HepG2 (cell line): ENCODE measurements around the gene CA10. TPM values are rescaled to one million over a fixed set of nuclear protein-coding genes. Genes with fewer than 3 reads are reported as not detected.

ENCODE experiments used
- ATAC-seq: fragments of 200-7000 bp; cut with Tn5 transposase; 3 replicates; pipeline ENCODE4 v1.9.1; 2020; ENCODE audit warnings: mild to moderate bottlenecking, moderate library complexity
- BruUV-seq: library from RNA; stranded (reverse); fragments of 400-500 nt; replicated peaks from 2 replicates; lab custom pipeline; 2021; lab: Mats Ljungman, UMichigan
- CTCF ChIA-PET: fragments of 300-600 bp; formaldehyde crosslinking; extraction: SDS; loops from one replicate; lab custom pipeline; 2021; ENCODE audit warnings: low total read pairs, inconsistent platforms, low intra/inter-chr PET ratio; lab: Yijun Ruan, JAX
- POLR2A ChIA-PET: fragments of 350-600 bp; sonication (Branson Sonifier 250); formaldehyde crosslinking; loops from one replicate; lab custom pipeline; 2020; ENCODE audit warnings: antibody characterized with exemption, inconsistent platforms; lab: Yijun Ruan, JAX
- DNase-seq: peaks from one replicate; pipeline ENCODE4 v3.0.0-alpha.2; 2015; ENCODE audit warnings: low spot score
- FAIRE-seq: peaks from 3 replicates; lab custom pipeline; 2011; peaks lifted over from hg19 to GRCh38; lab: Jason Lieb, UNC
- H2AFZ ChIP-seq: one replicate; pipeline ENCODE4 v1.6.1; 2011; ENCODE audit warnings: low read length, inconsistent platforms
- H3K27ac ChIP-seq: fragments of 300-600 bp; 3 replicates; pipeline ENCODE4 v1.8.0; 2011; ENCODE audit warnings: mixed run types, mild to moderate bottlenecking, mixed read lengths, low read length, inconsistent platforms; ENCODE audit not compliant: insufficient read depth; ENCODE audit errors: extremely low read length
- H3K27me3 ChIP-seq, 2 experiments: fragments of 200-600 bp in 1 of 2; 2 replicates in 1 of 2; 3 replicates in 1 of 2; pipeline versions ENCODE4 v1.6.0 to v1.8.0; 2011; ENCODE audit warnings: low read length in 2 of 2, mild to moderate bottlenecking in 2 of 2, moderate library complexity in 2 of 2, inconsistent platforms in 1 of 2; ENCODE audit not compliant: insufficient read depth in 2 of 2, control insufficient read depth in 1 of 2
- H3K36me3 ChIP-seq, 2 experiments: fragments of 200-600 bp in 1 of 2; replicated peaks in 1 of 2; 2 replicates in 1 of 2; 3 replicates in 1 of 2; pipeline versions ENCODE4 v1.5.1 to v1.8.0; 2011; ENCODE audit warnings: low read length in 2 of 2, inconsistent platforms in 1 of 2; ENCODE audit not compliant: insufficient read depth in 2 of 2, control insufficient read depth in 1 of 2
- H3K4me1 ChIP-seq: 2 replicates; pipeline ENCODE4 v1.5.1; 2012; ENCODE audit warnings: low read length, inconsistent platforms; ENCODE audit not compliant: insufficient read depth
- H3K4me2 ChIP-seq: 2 replicates; pipeline ENCODE4 v1.6.0; 2011; ENCODE audit warnings: low read depth, low read length, inconsistent platforms
- H3K4me3 ChIP-seq, 3 experiments: fragments of 200-600 bp in 1 of 3; sonication (generic), shearing (Covaris generic) in 1 of 3; replicated peaks in 1 of 3; 2 replicates each; pipeline ENCODE4 v1.5.1; 2011 to 2016; ENCODE audit warnings: low read length in 3 of 3, inconsistent platforms in 2 of 3, low read depth in 2 of 3, mild to moderate bottlenecking in 2 of 3, control low read depth in 1 of 3, mixed read lengths in 1 of 3; ENCODE audit not compliant: insufficient read depth in 1 of 3
- H3K79me2 ChIP-seq: one replicate; pipeline ENCODE4 v1.6.1; 2011; ENCODE audit warnings: low read length, inconsistent platforms; ENCODE audit not compliant: insufficient read depth
- H3K9ac ChIP-seq: 2 replicates; pipeline ENCODE4 v1.6.0; 2011; ENCODE audit warnings: mild to moderate bottlenecking, low read depth, low read length, inconsistent platforms; ENCODE audit not compliant: insufficient read depth
- H3K9me3 ChIP-seq: 2 replicates; pipeline ENCODE4 v1.5.1; 2012; ENCODE audit warnings: mild to moderate bottlenecking, low read length
- H4K20me1 ChIP-seq: 2 replicates; pipeline ENCODE4 v1.6.0; 2011; ENCODE audit warnings: inconsistent platforms, mild to moderate bottlenecking, low read length, moderate library complexity; ENCODE audit not compliant: insufficient read depth
- BCLAF1 ChIP-seq: fragments of 450-650 bp; IDR thresholded peaks from 2 replicates; pipeline ENCODE4 v1.6.1; 2017; ENCODE audit warnings: mild to moderate bottlenecking
- IRF2 ChIP-seq: IDR thresholded peaks from 2 replicates; pipeline ENCODE4 v1.6.1; 2018; ENCODE audit warnings: missing genetic modification reagents, missing compliant biosample characterization
- NFIB ChIP-seq: sonication (generic); formaldehyde crosslinking; IDR thresholded peaks from 2 replicates; pipeline ENCODE4 v1.9.0; 2021; ENCODE audit warnings: missing genetic modification reagents, mild to moderate bottlenecking, borderline replicate concordance
- SKIL ChIP-seq: sonication (generic); formaldehyde crosslinking; IDR thresholded peaks from 2 replicates; pipeline ENCODE4 v1.8.0; 2022; ENCODE audit warnings: missing genetic modification reagents, mild to moderate bottlenecking, moderate library complexity, borderline replicate concordance
- SSRP1 ChIP-seq: IDR thresholded peaks from 2 replicates; pipeline ENCODE4 v1.6.1; 2016; ENCODE audit warnings: control low read depth
- TARDBP ChIP-seq: sonication (generic); formaldehyde crosslinking; IDR thresholded peaks from 2 replicates; pipeline ENCODE4 v1.8.0; 2022; ENCODE audit warnings: mild to moderate bottlenecking, missing genetic modification reagents
- THAP7 ChIP-seq: sonication (generic); formaldehyde crosslinking; IDR thresholded peaks from 2 replicates; pipeline ENCODE4 v1.8.1; 2023; ENCODE audit warnings: mild to moderate bottlenecking, missing genetic modification reagents
- XBP1 ChIP-seq: sonication (generic); formaldehyde crosslinking; IDR thresholded peaks from 2 replicates; pipeline ENCODE4 v1.5.0; 2020; ENCODE audit warnings: missing genetic modification reagents
- ZNF703 ChIP-seq: sonication (generic); formaldehyde crosslinking; IDR thresholded peaks from 2 replicates; pipeline ENCODE4 v1.5.1; 2020; ENCODE audit warnings: missing genetic modification reagents, mild to moderate bottlenecking, moderate library complexity, borderline replicate concordance
- ZNF772 ChIP-seq: sonication (generic); formaldehyde crosslinking; IDR thresholded peaks from 2 replicates; pipeline ENCODE4 v1.5.0; 2020; ENCODE audit warnings: mild to moderate bottlenecking, missing genetic modification reagents
- ZNF781 ChIP-seq: sonication (generic); formaldehyde crosslinking; IDR thresholded peaks from 2 replicates; pipeline ENCODE4 v1.5.1; 2020; ENCODE audit warnings: borderline replicate concordance, mild to moderate bottlenecking, missing genetic modification reagents; ENCODE audit errors: not compliant biosample characterization
- ZNF850 ChIP-seq: sonication (generic); formaldehyde crosslinking; conservative IDR thresholded peaks from 2 replicates; pipeline ENCODE4 v1.9.0; 2021; ENCODE audit warnings: mild to moderate bottlenecking, missing genetic modification reagents
- WGBS: methylation state at CpG from one replicate; pipeline ENCODE4 v1.1.6; 2017; ENCODE audit warnings: low lambda C conversion rate; 5-methylcytosine and 5-hydroxymethylcytosine counted together
- in situ Hi-C: cut with HindIII; loops from 2 replicates; pipeline ENCODE4 v1.10.0; 2017; ENCODE audit warnings: low pct_unique_long_range_greater_than_20kb; ENCODE audit not compliant: extremely low pct_ligation_motif_present
- intact Hi-C: fragments of 100-400 bp; cut with micrococcal nuclease; formaldehyde crosslinking; loops from one replicate; pipeline ENCODE4 v1.10.0; 2022; ENCODE audit not compliant: unreplicated experiment
- polyA plus RNA-seq, 8 experiments: library from polyadenylated mRNA; depleted of rRNA in 3 of 8; stranded (reverse) in 7 of 8; unstranded in 1 of 8; fragments of >200 nt; fragmentation: Illumina TruSeq in 4 of 8; extraction: Trizol in 4 of 8; gene quantifications; 2 replicates each; pipeline versions ENCODE4 v1.2.1 to v1.2.3, GENCODE V29; 2011 to 2016; ENCODE audit warnings: low read depth in 4 of 8, missing spikeins in 1 of 8, mixed read lengths in 1 of 8; ENCODE audit not compliant: insufficient read depth in 1 of 8
- total RNA-seq, 5 experiments: library from RNA; depleted of rRNA; stranded (reverse); fragments of >200 nt; fragmentation: Illumina TruSeq; extraction: Trizol; gene quantifications; 2 replicates each; pipeline ENCODE4 v1.2.3, GENCODE V29; 2016; ENCODE audit warnings: low read depth in 1 of 5
- TF ChIP-seq, protein P1 (sequence below): sonication (generic); formaldehyde crosslinking; IDR thresholded peaks from 2 replicates; pipeline ENCODE4 v1.4.0; 2020; ENCODE audit warnings: low read depth, mild to moderate bottlenecking, missing genetic modification reagents
- TF ChIP-seq, protein P2 (sequence below): IDR thresholded peaks from 2 replicates; pipeline ENCODE4 v1.6.1; 2016; ENCODE audit warnings: missing genetic modification reagents, missing compliant biosample characterization
- TF ChIP-seq, protein P3 (sequence below): conservative IDR thresholded peaks from 2 replicates; pipeline ENCODE4 v1.6.1; 2018; ENCODE audit warnings: missing genetic modification reagents

CA10 gene
- total and polyA plus RNA-seq, 2 of the 13 experiments (the other 11 are each of a cell fraction or from before 2014, with no cell fraction given): not detected

GRCh38 chr17:51646539-51646938 lies 512.0 kb downstream of the CA10 start:
- H4K20me1 ChIP-seq: no peaks in the 10 kb centered on the region
- H3K27ac ChIP-seq: no peak overlapping the region
- ATAC-seq (no peak; the same call in 2 of the 3 replicates), FAIRE-seq (no peak), DNase-seq (no peak)
- H3K4me2 ChIP-seq: no peak overlapping the region
- no peaks in the 10 kb centered on the region for H3K79me2 ChIP-seq
- no peak overlapping the region for H3K4me3 ChIP-seq
- no peak overlapping the region for H3K9ac ChIP-seq
- CTCF ChIA-PET: no interaction called here
- in situ Hi-C loops: no loop called here
- intact Hi-C loops: no loop called here
- H3K36me3 ChIP-seq: no peaks in the 10 kb centered on the region
- H3K4me1 ChIP-seq: no peaks in the 10 kb centered on the region
- POLR2A ChIA-PET: no interaction called here
- no peak overlapping the region for H2AFZ ChIP-seq
- BruUV-seq: no TSS peak
- peaks cover 0 to 3% of the 10 kb centered on the region in 2 experiments; a peak in 1 of 5 replicates for H3K27me3 ChIP-seq
- WGBS: 57% methylated on average over 3 of the region's 4 CpGs
- no peaks in the 10 kb centered on the region for H3K9me3 ChIP-seq
- TF ChIP-seq ZNF772 (CRISPR knock-in tag) (no peak), ZNF850 (CRISPR knock-in tag) (no peak), XBP1 (no peak), BCLAF1 (no peak), NFIB (CRISPR knock-in tag) (no peak), SSRP1 (CRISPR knock-in tag) (no peak), IRF2 (no peak), TARDBP (no peak), ZNF703 (CRISPR knock-in tag) (no peak), THAP7 (CRISPR knock-in tag) (no peak), ZNF781 (CRISPR knock-in tag) (no peak), SKIL (CRISPR knock-in tag) (no peak)
- TF ChIP-seq, protein P1, sequence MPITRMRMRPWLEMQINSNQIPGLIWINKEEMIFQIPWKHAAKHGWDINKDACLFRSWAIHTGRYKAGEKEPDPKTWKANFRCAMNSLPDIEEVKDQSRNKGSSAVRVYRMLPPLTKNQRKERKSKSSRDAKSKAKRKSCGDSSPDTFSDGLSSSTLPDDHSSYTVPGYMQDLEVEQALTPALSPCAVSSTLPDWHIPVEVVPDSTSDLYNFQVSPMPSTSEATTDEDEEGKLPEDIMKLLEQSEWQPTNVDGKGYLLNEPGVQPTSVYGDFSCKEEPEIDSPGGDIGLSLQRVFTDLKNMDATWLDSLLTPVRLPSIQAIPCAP: no peak
- TF ChIP-seq, protein P2, sequence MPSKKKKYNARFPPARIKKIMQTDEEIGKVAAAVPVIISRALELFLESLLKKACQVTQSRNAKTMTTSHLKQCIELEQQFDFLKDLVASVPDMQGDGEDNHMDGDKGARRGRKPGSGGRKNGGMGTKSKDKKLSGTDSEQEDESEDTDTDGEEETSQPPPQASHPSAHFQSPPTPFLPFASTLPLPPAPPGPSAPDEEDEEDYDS: no peak
- TF ChIP-seq, protein P3, sequence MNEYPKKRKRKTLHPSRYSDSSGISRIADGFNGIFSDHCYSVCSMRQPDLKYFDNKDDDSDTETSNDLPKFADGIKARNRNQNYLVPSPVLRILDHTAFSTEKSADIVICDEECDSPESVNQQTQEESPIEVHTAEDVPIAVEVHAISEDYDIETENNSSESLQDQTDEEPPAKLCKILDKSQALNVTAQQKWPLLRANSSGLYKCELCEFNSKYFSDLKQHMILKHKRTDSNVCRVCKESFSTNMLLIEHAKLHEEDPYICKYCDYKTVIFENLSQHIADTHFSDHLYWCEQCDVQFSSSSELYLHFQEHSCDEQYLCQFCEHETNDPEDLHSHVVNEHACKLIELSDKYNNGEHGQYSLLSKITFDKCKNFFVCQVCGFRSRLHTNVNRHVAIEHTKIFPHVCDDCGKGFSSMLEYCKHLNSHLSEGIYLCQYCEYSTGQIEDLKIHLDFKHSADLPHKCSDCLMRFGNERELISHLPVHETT (CRISPR knock-in tag): no peak
